Liver (tissue), 9 donors: ENCODE measurements around the gene FAM222A. TPM values are rescaled to one million over a fixed set of nuclear protein-coding genes. Genes with fewer than 3 reads are reported as not detected.

Experiments
- DNase-seq: peaks from one replicate; pipeline ENCODE4 v3.0.0-alpha.2; 2017; ENCODE audit warnings: low spot score
- H3K27ac ChIP-seq, 2 donors: one replicate each; pipeline ENCODE4 v1.7.0; 2013; ENCODE audit warnings: inconsistent platforms in 2 of 2, low read length in 2 of 2, control low read depth in 1 of 2, low read depth in 1 of 2, mild to moderate bottlenecking in 1 of 2
- H3K27me3 ChIP-seq, 4 donors: one replicate each; pipeline versions ENCODE4 v1.6.1 to v1.7.0; 2013; ENCODE audit warnings: low read length in 3 of 4, inconsistent platforms in 1 of 4, mild to moderate bottlenecking in 1 of 4, moderate library complexity in 1 of 4; ENCODE audit not compliant: control insufficient read depth in 4 of 4, insufficient read depth in 4 of 4
- H3K36me3 ChIP-seq, 4 donors: one replicate each; pipeline versions ENCODE4 v1.6.1 to v1.7.0; 2013; ENCODE audit warnings: low read length in 3 of 4, mild to moderate bottlenecking in 3 of 4, low read depth in 1 of 4, moderate library complexity in 1 of 4; ENCODE audit not compliant: control insufficient read depth in 4 of 4, insufficient read depth in 3 of 4
- H3K4me1 ChIP-seq, 4 donors: one replicate each; pipeline versions ENCODE4 v1.6.1 to v1.7.0; 2013; ENCODE audit warnings: low read length in 3 of 4, mild to moderate bottlenecking in 3 of 4, moderate library complexity in 1 of 4; ENCODE audit not compliant: control insufficient read depth in 4 of 4, insufficient read depth in 4 of 4
- H3K4me3 ChIP-seq, 3 donors: one replicate each; pipeline versions ENCODE4 v1.6.1 to v1.7.0; 2013; ENCODE audit warnings: low read length in 3 of 3, control low read depth in 1 of 3, low read depth in 1 of 3, mild to moderate bottlenecking in 1 of 3
- H3K9ac ChIP-seq, 2 donors: one replicate each; pipeline ENCODE4 v1.7.0; 2013; ENCODE audit warnings: low read length in 2 of 2, mild to moderate bottlenecking in 2 of 2, moderate library complexity in 2 of 2, control low read depth in 1 of 2, low read depth in 1 of 2
- H3K9me3 ChIP-seq, 4 donors: one replicate each; pipeline versions ENCODE4 v1.6.1 to v1.7.0; 2013; ENCODE audit warnings: low read length in 3 of 4; ENCODE audit not compliant: control insufficient read depth in 4 of 4
- ATF3 ChIP-seq: IDR thresholded peaks from 2 replicates; pipeline ENCODE4 v1.6.1; 2016; ENCODE audit warnings: antibody characterized with exemption
- CTCF ChIP-seq: fragments of 150-350 bp; IDR thresholded peaks from 2 replicates; pipeline ENCODE4 v1.5.1; 2017; ENCODE audit warnings: improper control_type of control experiment, low read depth, low read length; ENCODE audit not compliant: missing input control
- EGR1 ChIP-seq, 2 donors: IDR thresholded peaks; 2 replicates each; pipeline ENCODE4 v1.6.1; 2016 to 2018; ENCODE audit warnings: antibody characterized with exemption in 2 of 2, low read depth in 2 of 2
- FOXA1 ChIP-seq: IDR thresholded peaks from 2 replicates; pipeline ENCODE4 v1.6.1; 2016; ENCODE audit warnings: antibody characterized with exemption
- FOXA2 ChIP-seq: IDR thresholded peaks from 2 replicates; pipeline ENCODE4 v1.6.1; 2016; ENCODE audit warnings: antibody characterized with exemption
- GABPA ChIP-seq, 2 donors: IDR thresholded peaks in 1 of 2; conservative IDR thresholded peaks in 1 of 2; 2 replicates each; pipeline ENCODE4 v1.6.1; 2016; ENCODE audit warnings: antibody characterized with exemption in 2 of 2, mild to moderate bottlenecking in 1 of 2, moderate library complexity in 1 of 2
- HNF4A ChIP-seq, 2 donors: conservative IDR thresholded peaks; 2 replicates each; pipeline ENCODE4 v1.6.1; 2016; ENCODE audit warnings: antibody characterized with exemption in 2 of 2, mild to moderate bottlenecking in 2 of 2
- HNF4G ChIP-seq: IDR thresholded peaks from 2 replicates; pipeline ENCODE4 v1.6.1; 2016; ENCODE audit warnings: antibody characterized with exemption
- JUND ChIP-seq, 2 donors: IDR thresholded peaks; 2 replicates each; pipeline ENCODE4 v1.6.1; 2016; ENCODE audit warnings: antibody characterized with exemption in 2 of 2
- MAX ChIP-seq: IDR thresholded peaks from 2 replicates; pipeline ENCODE4 v1.6.1; 2016; ENCODE audit warnings: antibody characterized with exemption
- NR2F2 ChIP-seq: IDR thresholded peaks from 2 replicates; pipeline ENCODE4 v1.6.1; 2016; ENCODE audit warnings: antibody characterized with exemption
- RAD21 ChIP-seq, 2 donors: IDR thresholded peaks; 2 replicates each; pipeline ENCODE4 v1.6.1; 2016; ENCODE audit warnings: antibody characterized with exemption in 2 of 2, mild to moderate bottlenecking in 2 of 2
- REST ChIP-seq: IDR thresholded peaks from 2 replicates; pipeline ENCODE4 v1.6.1; 2016; ENCODE audit warnings: antibody characterized with exemption, mild to moderate bottlenecking
- RXRA ChIP-seq, 2 donors: IDR thresholded peaks; 2 replicates each; pipeline ENCODE4 v1.6.1; 2017 to 2018; ENCODE audit warnings: antibody characterized with exemption in 2 of 2, mild to moderate bottlenecking in 1 of 2
- SP1 ChIP-seq: IDR thresholded peaks from 2 replicates; pipeline ENCODE4 v1.6.1; 2018; ENCODE audit warnings: antibody characterized with exemption, mild to moderate bottlenecking
- TAF1 ChIP-seq: conservative IDR thresholded peaks from 2 replicates; pipeline ENCODE4 v1.6.1; 2016; ENCODE audit warnings: antibody characterized with exemption, mild to moderate bottlenecking
- YY1 ChIP-seq: IDR thresholded peaks from 2 replicates; pipeline ENCODE4 v1.6.1; 2016; ENCODE audit warnings: antibody characterized with exemption, mild to moderate bottlenecking
- ZBTB33 ChIP-seq: IDR thresholded peaks from 2 replicates; pipeline ENCODE4 v1.6.1; 2016; ENCODE audit warnings: antibody characterized with exemption
- WGBS: extraction: QIAGEN DNeasy Blood & Tissue Kit; methylation state at CpG from one replicate; pipeline ENCODE4 v1.1.7; 2013; 5-methylcytosine and 5-hydroxymethylcytosine counted together
- polyA plus RNA-seq, 2 donors: library from polyadenylated mRNA; stranded (reverse) in 1 of 2; unstranded in 1 of 2; fragments of 200-250 nt in 1 of 2; fragments of >200 nt in 1 of 2; fragmentation: Nextera tagmentation in 1 of 2; extraction: Ambion mirVana in 1 of 2; gene quantifications; one replicate each; pipeline versions ENCODE4 v1.2.1 to v1.2.3, GENCODE V29; 2013 to 2015
- total RNA-seq, 2 donors: library from RNA; depleted of rRNA; stranded (reverse); fragments of >200 nt; gene quantifications; one replicate each; pipeline ENCODE4 v1.2.3, GENCODE V29; 2014
- donor health status: healthy.
- donor health status: healthy.
- donor health status: healthy.
- donor health status: healthy.
- donor health status: healthy.

The FAM222A gene
- total and polyA plus RNA-seq, 4 donors = 0.97 to 2.2 (median 1.9) TPM

GRCh38 chr12:109664402-109664801, 49.2 kb upstream of the FAM222A start:
- 78% methylated on average over 2 of the region's 2 CpGs for WGBS
- H3K27ac ChIP-seq = no peak overlapping the region
- no peaks in the 10 kb centered on the region for H3K27me3 ChIP-seq
- no peak overlapping the region for H3K9ac ChIP-seq
- TF ChIP-seq HNF4A (conservative IDR thresholded peaks at IDR 0.05) (no peak), REST (no peak)
- H3K4me1 ChIP-seq = no peaks in the 10 kb centered on the region
- no peaks in the 10 kb centered on the region for H3K36me3 ChIP-seq
- H3K4me3 ChIP-seq = no peak overlapping the region
- no peak for DNase-seq
- H3K9me3 ChIP-seq = no peaks in the 10 kb centered on the region

GRCh38 chr12:109666068-109666467, 47.6 kb upstream of the FAM222A start:
- Histone ChIP-seq H3K36me3 (no peaks in the 10 kb centered on the region), H3K9ac (no peak overlapping the region), H3K9me3 (no peaks in the 10 kb centered on the region), H3K4me1 (no peaks in the 10 kb centered on the region), H3K27me3 (no peaks in the 10 kb centered on the region), H3K4me3 (no peak overlapping the region), H3K27ac (no peak overlapping the region)
- WGBS = 93% methylated on average over 1 of the region's 1 CpG
- TF ChIP-seq GABPA (IDR thresholded peaks at IDR 0.05 in 1 of 2, conservative IDR thresholded peaks at IDR 0.05 in 1 of 2) = no peak
- no peak for TF ChIP-seq NR2F2
- DNase-seq = no peak

GRCh38 chr12:109670731-109671130, 42.9 kb upstream of the FAM222A start:
- DNase-seq = no peak
- Histone ChIP-seq H3K4me3 (no peak overlapping the region), H3K27ac (no peak overlapping the region), H3K27me3 (no peaks in the 10 kb centered on the region), H3K9me3 (no peaks in the 10 kb centered on the region), H3K9ac (no peak overlapping the region), H3K4me1 (no peaks in the 10 kb centered on the region), H3K36me3 (no peaks in the 10 kb centered on the region)
- WGBS = 69% methylated on average over 10 of the region's 10 CpGs
- TF ChIP-seq SP1 (no peak), HNF4G (no peak), GABPA (IDR thresholded peaks at IDR 0.05 in 1 of 2, conservative IDR thresholded peaks at IDR 0.05 in 1 of 2) (no peak), RAD21 (IDR thresholded peaks at IDR 0.05) (no peak), REST (no peak), ZBTB33 (no peak), JUND (IDR thresholded peaks at IDR 0.05) (no peak), RXRA (IDR thresholded peaks at IDR 0.05) (no peak), NR2F2 (no peak), FOXA1 (no peak), MAX (no peak), YY1 (no peak), ATF3 (no peak), HNF4A (conservative IDR thresholded peaks at IDR 0.05) (no peak), TAF1 (no peak), EGR1 (IDR thresholded peaks at IDR 0.05; ENCODE audit: low read depth in 2 of 2) (no peak), CTCF (no peak), FOXA2 (no peak)
